Endothelial cell of umbilical vein (primary cell): ENCODE measurements around the gene HAGH. TPM values are rescaled to one million over a fixed set of nuclear protein-coding genes. Genes with fewer than 3 reads are reported as not detected.

ENCODE experiments used
- BruUV-seq: library from RNA; stranded (reverse); fragments of 400-500 nt; replicated peaks from 2 replicates; lab custom pipeline; 2021; lab: Mats Ljungman, UMichigan
- CTCF ChIA-PET: fragments of 300-600, 350-600 bp; sonication (Branson Sonifier 250); formaldehyde crosslinking; loops from one replicate; lab custom pipeline; 2021; ENCODE audit warnings: antibody characterized with exemption, inconsistent platforms; lab: Charles Lee
- POLR2A ChIA-PET: fragments of 300-600, 350-600 bp; sonication (Branson Sonifier 250); formaldehyde crosslinking; loops from one replicate; lab custom pipeline; 2021; ENCODE audit warnings: antibody characterized with exemption, inconsistent platforms; lab: Charles Lee
- DNase-seq: peaks from one replicate; pipeline ENCODE4 v3.0.0-alpha.2; 2011; ENCODE audit warnings: low read depth, low spot score
- FAIRE-seq: peaks from 2 replicates; lab custom pipeline; 2011; peaks lifted over from hg19 to GRCh38; lab: Jason Lieb, UNC
- H2AFZ ChIP-seq: 2 replicates; pipeline ENCODE4 v1.6.0; 2012; ENCODE audit warnings: low read depth, low read length, control low read depth, inconsistent platforms
- H3K27ac ChIP-seq: 2 replicates; pipeline ENCODE4 v1.5.1; 2011; ENCODE audit warnings: low read depth, mild to moderate bottlenecking, control low read depth, low read length, moderate library complexity; ENCODE audit not compliant: insufficient read depth
- H3K27me3 ChIP-seq, 2 experiments: 2 replicates each; pipeline versions ENCODE4 v1.6.0 to v1.6.1; 2011; ENCODE audit warnings: low read length in 2 of 2, mixed read lengths in 1 of 2; ENCODE audit not compliant: control insufficient read depth in 2 of 2, insufficient read depth in 2 of 2
- H3K36me3 ChIP-seq, 2 experiments: 2 replicates in 1 of 2; 3 replicates in 1 of 2; pipeline ENCODE4 v1.5.1; 2011; ENCODE audit warnings: low read length in 2 of 2, mild to moderate bottlenecking in 1 of 2, moderate library complexity in 1 of 2; ENCODE audit not compliant: control insufficient read depth in 2 of 2, insufficient read depth in 2 of 2; ENCODE audit errors: extremely low read depth in 1 of 2
- H3K4me1 ChIP-seq: 3 replicates; pipeline ENCODE4 v1.5.1; 2011; ENCODE audit warnings: mild to moderate bottlenecking, low read length; ENCODE audit not compliant: control insufficient read depth, insufficient read depth; ENCODE audit errors: extremely low read depth
- H3K4me2 ChIP-seq: 2 replicates; pipeline ENCODE4 v1.6.1; 2011; ENCODE audit warnings: low read length, control low read depth, mixed read lengths; ENCODE audit not compliant: insufficient read depth
- H3K4me3 ChIP-seq, 3 experiments: fragments of 200-600 bp in 1 of 3; sonication (generic), shearing (Covaris generic) in 1 of 3; replicated peaks in 1 of 3; 2 replicates each; pipeline ENCODE4 v1.5.1; 2011 to 2016; ENCODE audit warnings: control low read depth in 3 of 3, low read length in 3 of 3, mild to moderate bottlenecking in 2 of 3, inconsistent platforms in 1 of 3, low read depth in 1 of 3, moderate library complexity in 1 of 3; ENCODE audit not compliant: insufficient read depth in 1 of 3
- H3K79me2 ChIP-seq: 2 replicates; pipeline ENCODE4 v1.6.0; 2012; ENCODE audit warnings: low read length, inconsistent platforms; ENCODE audit not compliant: control insufficient read depth, insufficient read depth
- H3K9ac ChIP-seq: replicated peaks from 2 replicates; pipeline ENCODE3; 2011; ENCODE audit warnings: low read length, control low read depth; ENCODE audit not compliant: insufficient read depth; ENCODE audit errors: extremely low read depth
- H3K9me1 ChIP-seq: replicated peaks from 3 replicates; pipeline ENCODE4 v1.6.0; 2011; ENCODE audit warnings: mild to moderate bottlenecking, low read length; ENCODE audit not compliant: control insufficient read depth, insufficient read depth; ENCODE audit errors: extremely low read depth
- H3K9me3 ChIP-seq: replicated peaks from 2 replicates; pipeline ENCODE4 v1.5.1; 2012; ENCODE audit warnings: low read length, inconsistent platforms; ENCODE audit not compliant: control insufficient read depth, insufficient read depth
- H4K20me1 ChIP-seq: replicated peaks from 2 replicates; pipeline ENCODE3; 2011; ENCODE audit warnings: mild to moderate bottlenecking, low read length; ENCODE audit not compliant: control insufficient read depth, insufficient read depth; ENCODE audit errors: extremely low read depth
- CTCF ChIP-seq, 2 donors: IDR thresholded peaks; 1 replicate in 1 of 2; 2 replicates in 1 of 2; pipeline ENCODE4 v1.5.1; 2011; ENCODE audit warnings: low read length in 2 of 2, mild to moderate bottlenecking in 2 of 2, moderate library complexity in 2 of 2, control low read depth in 1 of 2, inconsistent platforms in 1 of 2, low read depth in 1 of 2; ENCODE audit not compliant: insufficient read depth in 1 of 2; ENCODE audit errors: extremely low read depth in 1 of 2
- EZH2 ChIP-seq: IDR thresholded peaks from 2 replicates; pipeline ENCODE4 v1.6.1; 2012; ENCODE audit warnings: borderline replicate concordance, low read depth, mild to moderate bottlenecking, moderate library complexity, low read length, inconsistent platforms; ENCODE audit not compliant: severe bottlenecking
- FOS ChIP-seq: IDR thresholded peaks from 2 replicates; pipeline ENCODE4 v1.6.1; 2011; ENCODE audit warnings: mild to moderate bottlenecking, low read length, moderate library complexity, borderline replicate concordance; ENCODE audit not compliant: insufficient read depth
- GATA2 ChIP-seq: IDR thresholded peaks from 2 replicates; pipeline ENCODE4 v1.7.0; 2011; ENCODE audit warnings: low read depth, mild to moderate bottlenecking, moderate library complexity, mixed read lengths, low read length; ENCODE audit not compliant: insufficient read length, insufficient read depth
- JUN ChIP-seq: IDR thresholded peaks from 2 replicates; pipeline ENCODE4 v1.6.1; 2011; ENCODE audit warnings: borderline replicate concordance, low read depth; ENCODE audit not compliant: insufficient read length, insufficient read depth
- MAX ChIP-seq: IDR thresholded peaks from 2 replicates; pipeline ENCODE4 v1.6.1; 2011; ENCODE audit not compliant: insufficient read depth, insufficient read length
- MYC ChIP-seq: IDR thresholded peaks from one replicate; pipeline ENCODE4 v1.6.1; 2011; ENCODE audit warnings: mild to moderate bottlenecking, low read depth, low read length
- POLR2A ChIP-seq: IDR thresholded peaks from 2 replicates; pipeline ENCODE4 v1.6.1; 2012; ENCODE audit warnings: low read depth, mild to moderate bottlenecking, control low read depth, low read length
- POLR2AphosphoS5 ChIP-seq: IDR thresholded peaks from 2 replicates; pipeline ENCODE4 v1.6.1; 2012; ENCODE audit warnings: low read depth, mild to moderate bottlenecking, control low read depth, low read length, moderate library complexity; ENCODE audit not compliant: insufficient read depth
- dilution Hi-C: fragments of 300-500 bp; cut with MboI; formaldehyde crosslinking; loops from one replicate; pipeline ENCODE4 v1.15.0; 2019; ENCODE audit warnings: low sequenced_read_pairs; ENCODE audit not compliant: extremely low pct_ligation_motif_present
- intact Hi-C: fragments of 100-400 bp; cut with micrococcal nuclease; formaldehyde crosslinking; loops from one replicate; pipeline ENCODE4 v1.10.0; 2022
- polyA plus RNA-seq, 4 experiments: library from polyadenylated mRNA; depleted of rRNA in 3 of 4; stranded (reverse) in 3 of 4; unstranded in 1 of 4; fragments of >200 nt; gene quantifications; 2 replicates each; pipeline versions ENCODE4 v1.2.1 to v1.2.3, GENCODE V29; 2011 to 2012; ENCODE audit warnings: missing spikeins in 1 of 4
- total RNA-seq: library from RNA; stranded (reverse); gene quantifications from 2 replicates; pipeline ENCODE4 v1.2.3, GENCODE V29; 2021

Gene HAGH
- total and polyA plus RNA-seq, 2 donors (not counting 3 experiments of a cell fraction or from before 2014, with no cell fraction given): 54.3 to 84.2 TPM

- intact Hi-C loops: loop anchor here (5.0 kb wide), 1 partner anchor 33 kb away; no protein-coding TSS in a partner anchor
- peak; percentile 6 for TF ChIP-seq JUN
- TF ChIP-seq FOS: peak; percentile 66
- no peak for TF ChIP-seq MYC
- TF ChIP-seq POLR2AphosphoS5: no peak
- TF ChIP-seq MAX: no peak
- Histone ChIP-seq H3K27ac (no peak overlapping the region), H2AFZ (no peak overlapping the region), H3K4me2 (no peak overlapping the region), H4K20me1 (no peaks in the 10 kb centered on the region), H3K9ac (no peak overlapping the region), H3K9me3 (no peaks in the 10 kb centered on the region), H3K36me3 (no peaks in the 10 kb centered on the region), H3K27me3 (peaks cover 0 to 7% of the 10 kb centered on the region in 2 experiments), H3K9me1 (no peaks in the 10 kb centered on the region), H3K4me1 (peaks cover 2% of the 10 kb centered on the region), H3K4me3 (no peak overlapping the region), H3K79me2 (no peaks in the 10 kb centered on the region)
- ChIA-PET POLR2A (no interaction called here), CTCF (interaction anchor here (0.6 to 1.0 kb wide), 2 partner anchors 9 to 26 kb away, joined by 3 to 5 read pairs; no protein-coding TSS in a partner anchor)
- FAIRE-seq (peak; percentile 89), DNase-seq (peak; percentile 29)
- dilution Hi-C loops: no loop called here
- BruUV-seq: no TSS peak
These were observed 43.9 kb upstream of the HAGH start for GRCh38 chr16:1870365-1871082.

- ChIA-PET POLR2A (no interaction called here), CTCF (interaction anchor here (0.8 to 2.0 kb wide), 9 partner anchors 8 to 66 kb away, joined by 3 to 7 read pairs (median 4); no protein-coding TSS in a partner anchor)
- no peaks in the 10 kb centered on the region for H4K20me1 ChIP-seq
- peaks cover 2% of the 10 kb centered on the region for H3K4me1 ChIP-seq
- intact Hi-C loops: no loop called here
- no peaks in the 10 kb centered on the region for H3K36me3 ChIP-seq
- no peaks in the 10 kb centered on the region for H3K9me3 ChIP-seq
- FAIRE-seq (no peak), DNase-seq (no peak)
- H2AFZ ChIP-seq: no peak overlapping the region
- no peak overlapping the region for H3K4me3 ChIP-seq
- no peak overlapping the region for H3K9ac ChIP-seq
- TF ChIP-seq CTCF (IDR thresholded peaks at IDR 0.05; ENCODE audit: extremely low read depth in 1 of 2, insufficient read depth in 1 of 2, low read depth in 1 of 2, low read length in 2 of 2) (no peak), POLR2A (no peak), FOS (no peak), MYC (no peak), POLR2AphosphoS5 (no peak), MAX (no peak), JUN (no peak), GATA2 (no peak), EZH2 (no peak)
- no peak overlapping the region for H3K27ac ChIP-seq
- dilution Hi-C loops: no loop called here
- H3K27me3 ChIP-seq: peaks cover 2 to 7% of the 10 kb centered on the region in 2 experiments
- no peak overlapping the region for H3K4me2 ChIP-seq
- no peaks in the 10 kb centered on the region for H3K79me2 ChIP-seq
- H3K9me1 ChIP-seq: no peaks in the 10 kb centered on the region
- BruUV-seq: no TSS peak
These were observed 39.5 kb upstream of the HAGH start for GRCh38 chr16:1865902-1866690.
